ENCODE data around the gene IL11RA.
"Not testable (repeated sequence)": the region's sequence is repeated elsewhere in the genome, so short reads cannot be mapped to it uniquely, and the experiment has no call there.

The IL11RA gene

GRCh38 chr9:34629491-34629808, 22.5 kb upstream of the IL11RA start:
- no peak for DNase-seq (ENCODE audit: low read depth in 2 of 2)

- no peak for DNase-seq (ENCODE audit: low read depth in 2 of 2)
These were observed 21.4 kb upstream of the IL11RA start for GRCh38 chr9:34630402-34631154.

GRCh38 chr9:34633166-34633565, 18.8 kb upstream of the IL11RA start:
- no peak for DNase-seq (ENCODE audit: low read depth in 2 of 2)

- peak in 1 of 2 donors; percentile 55 for DNase-seq (ENCODE audit: low read depth in 2 of 2)
These were observed 18.0 kb upstream of the IL11RA start for GRCh38 chr9:34633851-34634550.

DNA sequence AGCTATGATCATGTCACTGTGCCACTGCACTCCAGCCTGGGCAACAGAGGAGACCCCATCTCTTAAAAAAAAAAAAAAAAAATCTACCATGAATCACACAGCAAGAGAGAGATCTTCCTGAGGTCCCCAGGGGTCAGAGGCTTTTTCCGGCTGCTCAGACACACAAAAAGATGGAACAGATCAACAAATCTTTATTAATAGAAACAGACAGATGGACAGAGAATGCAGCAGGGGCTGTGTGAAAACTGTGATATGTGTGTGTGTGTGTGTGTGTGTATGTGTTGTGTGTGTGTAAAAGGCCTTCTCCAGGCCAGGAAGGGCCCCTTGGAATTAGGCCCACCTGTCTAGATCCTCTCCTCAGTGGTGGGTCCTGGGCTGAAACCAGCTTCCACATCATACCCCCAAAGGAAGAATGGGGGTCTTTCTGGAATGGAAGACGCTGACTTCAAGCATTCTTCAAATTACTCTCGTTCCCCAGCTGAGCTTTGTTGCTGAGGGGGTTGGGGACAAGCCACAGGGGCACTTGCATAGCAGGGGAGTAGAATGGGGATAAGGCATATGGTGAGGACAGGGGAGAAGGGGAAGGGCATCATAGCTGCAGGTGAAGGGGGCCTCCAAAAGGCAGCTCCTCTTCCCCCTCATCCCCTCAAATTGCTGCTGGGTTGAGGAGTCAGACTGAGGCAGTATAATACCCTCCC, 17.3 kb upstream of the IL11RA start:
- no peak for DNase-seq (ENCODE audit: low read depth in 2 of 2)

- no peak for DNase-seq (ENCODE audit: low read depth in 2 of 2)
These were observed 16.4 kb upstream of the IL11RA start for GRCh38 chr9:34635556-34635955.

DNA sequence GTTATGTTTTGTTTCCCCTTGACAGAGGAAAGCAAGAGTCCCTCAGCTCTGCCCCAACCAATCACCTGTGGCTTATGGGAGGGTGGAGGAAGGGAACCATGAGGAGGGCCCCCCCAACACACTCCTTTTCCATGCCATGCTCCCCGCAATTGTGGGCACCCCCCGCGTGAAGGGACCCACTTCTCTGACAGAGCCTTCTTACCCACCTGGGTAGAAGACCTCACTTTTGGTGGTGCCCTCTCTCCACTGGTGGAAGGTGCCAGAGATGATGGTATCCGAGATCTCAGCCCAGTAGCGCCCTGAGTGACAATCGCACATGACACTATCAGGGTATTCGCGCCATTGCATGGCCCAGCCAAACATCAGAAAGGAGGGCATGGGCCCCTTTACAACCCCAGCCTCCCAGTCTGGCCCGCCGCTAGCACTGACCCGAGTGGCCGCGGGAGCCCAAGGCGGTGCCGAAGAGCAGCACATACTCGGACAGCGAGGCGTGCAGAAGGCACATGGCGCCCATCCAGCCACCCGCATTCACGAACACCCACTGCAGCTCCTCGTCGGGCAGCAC, 15.1 kb upstream of the IL11RA start:
- no peak for DNase-seq (ENCODE audit: low read depth in 2 of 2)

- peak; percentile 86 for DNase-seq (ENCODE audit: low read depth in 2 of 2)
These were observed 14.4 kb upstream of the IL11RA start, which contains the start of gene SIGMAR1 for GRCh38 chr9:34637356-34638137. Gene SIGMAR1, minus strand, starts transcription at chr9:34637787. Its CDS starts 90 bp downstream, at chr9:34637697.

GRCh38 chr9:34638138-34638445, 13.9 kb upstream of the IL11RA start:
- DNase-seq (ENCODE audit: low read depth in 2 of 2), result no peak

GRCh38 chr9:34639322-34639721, 12.7 kb upstream of the IL11RA start:
- not testable (repeated sequence) for DNase-seq (ENCODE audit: low read depth in 2 of 2)

DNA sequence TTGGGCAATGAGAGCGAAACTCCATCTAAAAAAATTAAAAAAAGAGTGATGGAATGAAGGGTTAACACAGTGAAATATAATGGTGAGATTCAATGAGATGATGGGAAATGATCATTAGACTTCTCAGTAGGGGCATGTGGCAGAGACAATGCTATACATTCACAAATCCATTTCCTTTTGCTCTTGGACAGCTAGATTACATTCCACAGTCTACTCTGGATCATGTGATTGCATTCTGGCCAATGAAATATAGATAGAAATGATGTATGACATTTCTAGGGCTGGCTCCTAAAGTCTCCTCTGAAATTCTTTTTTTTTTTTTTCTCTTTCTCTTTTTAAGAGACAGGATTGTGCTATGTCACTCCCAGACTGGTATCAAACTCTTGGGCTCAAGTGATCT, 9.3 kb upstream of the IL11RA start:
- no peak for DNase-seq (ENCODE audit: low read depth in 2 of 2)

DNA sequence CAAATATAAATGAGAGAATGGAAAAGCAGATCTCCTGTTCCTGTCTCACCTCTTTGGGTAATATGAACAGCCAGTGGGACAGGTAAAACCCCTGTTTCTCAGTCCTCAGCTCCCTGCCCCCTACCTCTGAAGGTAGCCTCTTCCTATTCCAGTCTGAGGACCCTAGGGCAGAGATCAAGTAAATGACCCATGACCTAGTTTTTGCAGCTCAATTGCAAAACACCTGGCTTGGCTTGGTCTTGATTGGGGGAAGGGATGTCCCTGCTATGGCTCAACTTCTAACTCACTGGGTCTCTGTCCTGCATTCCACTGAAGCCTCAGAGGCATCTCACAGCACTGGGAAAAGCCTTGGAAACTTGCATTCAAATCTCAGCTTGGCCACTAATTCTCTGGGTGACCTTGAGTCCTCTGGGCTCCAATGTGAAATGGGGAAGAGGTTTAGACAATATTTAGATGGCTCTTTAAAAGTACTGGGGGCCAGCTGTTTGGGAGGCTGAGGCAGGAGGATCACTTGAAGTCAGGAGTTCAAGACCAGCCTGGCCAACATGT, 7.1 kb upstream of the IL11RA start:
- no peak for DNase-seq (ENCODE audit: low read depth in 2 of 2)

DNA sequence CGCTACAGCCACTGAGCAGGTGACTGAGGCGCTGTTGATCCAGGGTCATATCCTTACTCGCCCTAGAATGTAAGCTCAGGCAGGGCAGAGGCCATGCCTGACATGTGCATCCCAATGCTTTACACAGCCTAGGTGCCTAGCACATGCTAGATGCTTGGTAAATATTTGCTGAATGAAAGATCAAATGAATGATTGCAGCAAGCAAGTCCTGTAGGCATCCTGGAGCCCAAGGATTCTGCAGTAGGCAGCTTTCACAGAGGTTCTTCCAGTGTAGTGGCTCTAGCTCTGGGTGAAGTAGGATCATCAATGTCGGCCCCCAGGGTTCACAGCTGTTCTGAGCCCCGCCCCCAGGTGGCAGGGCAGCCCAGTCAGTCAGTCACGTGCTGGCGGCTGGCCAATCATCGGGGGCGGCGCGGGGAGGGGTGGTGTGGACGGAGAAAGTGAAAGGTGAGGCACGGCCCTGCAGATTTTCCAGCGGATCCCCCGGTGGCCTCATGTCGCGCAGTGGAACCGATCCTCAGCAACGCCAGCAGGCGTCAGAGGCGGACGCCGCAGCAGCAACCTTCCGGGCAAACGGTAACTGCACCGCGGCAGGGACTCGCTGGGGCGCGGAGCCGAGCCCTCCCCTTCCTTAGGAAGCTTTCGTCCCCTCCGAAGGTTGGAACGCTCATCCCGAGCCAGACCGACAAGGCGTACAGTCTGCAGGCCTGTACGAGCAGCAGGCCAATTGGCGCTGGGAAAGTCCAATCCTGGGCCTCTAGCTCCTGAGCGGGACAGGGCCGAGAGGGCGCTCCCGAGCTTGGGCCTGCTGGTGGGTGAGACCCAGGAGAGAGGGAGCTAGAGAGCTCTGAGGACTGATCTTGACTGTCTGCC, 5.5 kb upstream of the IL11RA start, which contains the start of gene GALT:
Gene GALT (plus strand): TSS at position 465 of the 873 bp plus-strand sequence. CDS start 30 bp downstream, at position 495.
- peak; percentile 92 to 96 for DNase-seq (ENCODE audit: low read depth in 2 of 2)

DNA sequence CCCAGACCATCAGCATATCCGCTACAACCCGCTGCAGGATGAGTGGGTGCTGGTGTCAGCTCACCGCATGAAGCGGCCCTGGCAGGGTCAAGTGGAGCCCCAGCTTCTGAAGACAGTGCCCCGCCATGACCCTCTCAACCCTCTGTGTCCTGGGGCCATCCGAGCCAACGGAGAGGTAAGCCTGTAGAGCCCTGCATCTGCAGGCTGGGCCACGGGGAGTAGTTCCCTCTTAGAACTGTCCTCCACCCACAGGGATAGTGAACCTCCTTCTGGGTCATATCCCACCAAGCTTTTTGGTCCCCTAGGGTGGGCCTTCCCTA, 4.9 kb upstream of the IL11RA start:
- no peak for DNase-seq (ENCODE audit: low read depth in 2 of 2)

DNA sequence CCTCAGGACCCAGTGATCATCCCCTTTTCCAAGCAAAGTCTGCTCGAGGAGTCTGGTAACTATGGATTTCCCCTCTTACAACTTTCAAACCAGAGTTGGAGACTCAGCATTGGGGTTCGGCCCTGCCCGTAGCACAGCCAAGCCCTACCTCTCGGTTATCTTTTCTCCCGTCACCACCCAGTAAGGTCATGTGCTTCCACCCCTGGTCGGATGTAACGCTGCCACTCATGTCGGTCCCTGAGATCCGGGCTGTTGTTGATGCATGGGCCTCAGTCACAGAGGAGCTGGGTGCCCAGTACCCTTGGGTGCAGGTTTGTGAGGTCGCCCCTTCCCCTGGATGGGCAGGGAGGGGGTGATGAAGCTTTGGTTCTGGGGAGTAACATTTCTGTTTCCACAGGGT, 4.3 kb upstream of the IL11RA start:
- no peak for DNase-seq (ENCODE audit: low read depth in 2 of 2)

GRCh38 chr9:34648673-34649072, 3.3 kb upstream of the IL11RA start:
- no peak for DNase-seq (ENCODE audit: low read depth in 2 of 2)

DNA sequence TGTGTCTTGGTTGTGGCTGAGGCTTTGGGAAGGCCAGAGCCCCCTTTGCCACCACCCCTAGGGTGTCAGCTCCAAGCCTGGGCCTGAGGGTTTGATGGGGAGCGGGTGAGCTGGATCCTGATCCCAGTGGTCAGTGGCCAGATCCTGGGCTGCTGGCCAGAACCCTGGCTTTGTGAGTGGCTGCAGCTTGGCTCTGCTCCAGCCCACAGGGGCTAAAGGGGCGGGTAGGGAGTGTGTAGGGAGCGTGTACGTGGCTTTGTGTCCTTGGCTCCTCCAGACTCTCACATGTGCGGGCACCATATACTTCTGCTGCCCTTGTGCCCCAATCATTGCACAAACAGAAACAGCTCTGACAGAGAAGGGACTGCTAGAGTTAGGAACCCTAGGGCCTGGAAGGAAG, 1.2 kb upstream of the IL11RA start:
- no peak for DNase-seq (ENCODE audit: low read depth in 2 of 2)

DNA sequence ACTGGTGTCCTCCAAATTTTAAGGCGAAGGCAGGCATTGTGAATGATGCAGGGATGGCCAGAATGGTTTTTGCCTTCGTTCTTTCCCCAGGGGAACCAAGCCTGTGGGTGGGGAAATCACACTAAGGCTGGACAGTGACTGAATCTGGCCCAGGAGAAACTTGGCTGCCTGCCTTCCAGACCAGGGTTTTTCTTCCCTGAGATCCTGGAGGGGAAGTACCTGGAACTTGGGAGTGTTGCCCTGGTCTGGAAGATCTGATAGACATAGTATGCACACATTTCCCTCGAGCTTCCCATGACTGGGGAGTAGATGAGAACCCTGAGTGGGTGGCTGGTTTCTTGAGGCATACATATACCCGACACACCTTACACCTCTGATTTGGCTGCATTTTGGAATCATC, 664 bp upstream of the IL11RA start:
- DNase-seq (ENCODE audit: low read depth in 2 of 2), result no peak

DNA sequence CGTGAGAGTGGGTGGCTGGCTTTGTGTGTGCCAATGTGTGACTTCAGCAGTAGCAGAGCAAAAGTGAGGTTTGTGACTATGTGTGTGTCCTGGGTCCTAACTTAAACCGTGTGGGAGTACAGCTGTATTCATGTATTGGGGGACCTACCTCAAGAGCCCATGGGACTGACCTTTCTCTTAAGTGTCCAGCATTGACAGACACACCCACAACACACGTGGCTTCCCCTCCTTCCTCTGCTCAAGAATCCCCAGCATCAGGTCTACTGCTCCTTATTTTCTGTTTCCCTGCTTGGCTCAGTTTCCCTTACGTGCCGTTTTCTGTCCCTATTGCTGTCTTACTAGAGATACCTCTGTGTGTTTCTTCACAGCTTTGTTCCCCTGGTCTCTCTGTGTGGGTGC, 616 bp downstream of the IL11RA start:
- no peak for DNase-seq (ENCODE audit: low read depth in 2 of 2)

Measured in stimulated activated CD8-positive, alpha-beta memory T cell treated with anti-CD3 and anti-CD28 coated beads, Interleukin-7, amount 100 ng/mL, for 1 hour (primary cell).